ENCODE data around the gene OVCA2. TPM values are rescaled to one million over a fixed set of nuclear protein-coding genes. Genes with fewer than 3 reads are reported as not detected.

The OVCA2 gene
- polyA plus RNA-seq, 1 of the 3 experiments (the other 2 are of a cell fraction): 59.2 TPM

GRCh38 chr17:2056206-2057174, 14.7 kb downstream of the OVCA2 start (continued):
- TF ChIP-seq FOXJ3 (CRISPR knock-in tag; IDR thresholded peaks at IDR 0.05) (no peak), RCOR1 (IDR thresholded peaks at IDR 0.05; ENCODE audit: low read length) (no peak)

- no peak overlapping the region for H2AFZ ChIP-seq (ENCODE audit: low read depth)
- CTCF ChIA-PET: interaction anchor here (0.6 to 8.0 kb wide), 9 partner anchors 9 to 224 kb away, joined by 3 to 185 read pairs (median 4); no protein-coding TSS in a partner anchor
- 95% methylated on average over 56 of the region's 81 CpGs for WGBS (ENCODE audit: low lambda C conversion rate)
- H3F3A ChIP-seq (replicated peaks; ENCODE audit: insufficient read depth): peaks cover 11% of the 10 kb centered on the region
- H3K4me3 ChIP-seq (ENCODE audit: low read depth in 2 of 2, low read length in 1 of 2): no peak overlapping the region
- H3K4me2 ChIP-seq: no peak overlapping the region
- POLR2A ChIA-PET: no interaction called here
- peaks cover 0 to 18% of the 10 kb centered on the region in 2 experiments for H3K36me3 ChIP-seq (replicated peaks in 1 of 2; ENCODE audit: control insufficient read depth in 1 of 2, insufficient read depth in 2 of 2, low read length in 1 of 2)
- H3K4me1 ChIP-seq (ENCODE audit: control insufficient read depth in 1 of 2, insufficient read depth in 2 of 2, low read depth in 1 of 2, low read length in 1 of 2): peaks cover under 1 to 11% of the 10 kb centered on the region in 2 experiments; a peak in 3 of 4 replicates
- DNase-seq: no peak
- no peaks in the 10 kb centered on the region for H3K79me2 ChIP-seq (ENCODE audit: insufficient read depth)
- no peaks in the 10 kb centered on the region for H4K20me1 ChIP-seq (ENCODE audit: insufficient read depth)
- H3K9me3 ChIP-seq: no peaks in the 10 kb centered on the region
- H3K9ac ChIP-seq: no peak overlapping the region
- no peak for TF ChIP-seq GATA2 (CRISPR knock-in tag; IDR thresholded peaks at IDR 0.05)
- no peak for TF ChIP-seq MXI1 (IDR thresholded peaks at IDR 0.05; ENCODE audit: low read depth, low read length)
- TF ChIP-seq SMC3 (IDR thresholded peaks at IDR 0.05; ENCODE audit: low read depth, low read length): no peak
- TF ChIP-seq ELF1 (IDR thresholded peaks at IDR 0.05): no peak
- TF ChIP-seq EP300 (IDR thresholded peaks at IDR 0.05; ENCODE audit: borderline replicate concordance in 1 of 2, low read depth in 1 of 2, low read length in 1 of 2): no peak
- TF ChIP-seq TEAD4 (IDR thresholded peaks at IDR 0.05; ENCODE audit: borderline replicate concordance, insufficient read depth): no peak
- TF ChIP-seq JUND (IDR thresholded peaks at IDR 0.05): no peak
- TF ChIP-seq ZBTB33 (IDR thresholded peaks at IDR 0.05; ENCODE audit: borderline replicate concordance, low read depth): no peak
- no peak for TF ChIP-seq TCF12 (IDR thresholded peaks at IDR 0.05)
- no peak for TF ChIP-seq REST (IDR thresholded peaks at IDR 0.05; ENCODE audit: low read depth, low read length)
- TF ChIP-seq, protein P1, sequence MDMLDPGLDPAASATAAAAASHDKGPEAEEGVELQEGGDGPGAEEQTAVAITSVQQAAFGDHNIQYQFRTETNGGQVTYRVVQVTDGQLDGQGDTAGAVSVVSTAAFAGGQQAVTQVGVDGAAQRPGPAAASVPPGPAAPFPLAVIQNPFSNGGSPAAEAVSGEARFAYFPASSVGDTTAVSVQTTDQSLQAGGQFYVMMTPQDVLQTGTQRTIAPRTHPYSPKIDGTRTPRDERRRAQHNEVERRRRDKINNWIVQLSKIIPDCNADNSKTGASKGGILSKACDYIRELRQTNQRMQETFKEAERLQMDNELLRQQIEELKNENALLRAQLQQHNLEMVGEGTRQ (IDR thresholded peaks at IDR 0.05; ENCODE audit: borderline replicate concordance, low read depth, low read length): no peak
- no peak for TF ChIP-seq TAF1 (IDR thresholded peaks at IDR 0.05; ENCODE audit: borderline replicate concordance, low read depth, low read length)
- TF ChIP-seq RAD21 (IDR thresholded peaks at IDR 0.05; ENCODE audit: low read length): no peak
- no peak for TF ChIP-seq YY1 (IDR thresholded peaks at IDR 0.05; ENCODE audit: low read depth)
- TF ChIP-seq MEF2A (IDR thresholded peaks at IDR 0.05; ENCODE audit: borderline replicate concordance, low read depth): no peak
- no peak for TF ChIP-seq CTCF (IDR thresholded peaks at IDR 0.05)
- TF ChIP-seq EZH2phosphoT487 (IDR thresholded peaks at IDR 0.05; ENCODE audit: borderline replicate concordance, low read depth): no peak
- TF ChIP-seq RFX5 (IDR thresholded peaks at IDR 0.05; ENCODE audit: low read length): no peak
- TF ChIP-seq, protein P2, sequence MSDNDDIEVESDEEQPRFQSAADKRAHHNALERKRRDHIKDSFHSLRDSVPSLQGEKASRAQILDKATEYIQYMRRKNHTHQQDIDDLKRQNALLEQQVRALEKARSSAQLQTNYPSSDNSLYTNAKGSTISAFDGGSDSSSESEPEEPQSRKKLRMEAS (IDR thresholded peaks at IDR 0.05; ENCODE audit: low read depth): no peak
- no peak for TF ChIP-seq FOSL2 (IDR thresholded peaks at IDR 0.05; ENCODE audit: borderline replicate concordance, low read depth)
- no peaks in the 10 kb centered on the region for H3K9me2 ChIP-seq
- H3K27ac ChIP-seq (ENCODE audit: low read depth in 2 of 2, low read length in 1 of 2): no peak overlapping the region
- H3K27me3 ChIP-seq (ENCODE audit: insufficient read depth): no peaks in the 10 kb centered on the region
These were observed 15.4 kb downstream of the OVCA2 start for GRCh38 chr17:2057175-2057759.

Data from SK-N-SH (cell line).